Breast epithelium (tissue), 4 donors: Measurements from ENCODE around the gene IRX4. TPM values are rescaled to one million over a fixed set of nuclear protein-coding genes. Genes with fewer than 3 reads are reported as not detected.

Experiments used
- DNase-seq, 2 donors: peaks; one replicate each; pipeline ENCODE4 v3.0.0-alpha.2; 2019; ENCODE audit warnings: low spot score in 2 of 2
- H3K27ac ChIP-seq, 2 donors: fragments of 200-600 bp; sonication (generic) in 1 of 2; one replicate each; pipeline ENCODE4 v1.5.1; 2016 to 2019; ENCODE audit warnings: mild to moderate bottlenecking in 1 of 2
- H3K27me3 ChIP-seq, 2 donors: fragments of 200-600 bp; sonication (generic) in 1 of 2; one replicate each; pipeline versions ENCODE4 v1.5.1 to v1.6.0; 2017 to 2019; ENCODE audit warnings: control low read depth in 1 of 2, mild to moderate bottlenecking in 1 of 2
- H3K36me3 ChIP-seq: fragments of 200-600 bp; one replicate; pipeline ENCODE4 v1.5.1; 2019
- H3K4me1 ChIP-seq, 2 donors: fragments of 200-600 bp; sonication (generic); one replicate each; pipeline ENCODE4 v1.5.1; 2016 to 2019; ENCODE audit warnings: control low read depth in 1 of 2
- H3K4me3 ChIP-seq, 3 donors: fragments of 200-600 bp; sonication (generic); 1 replicate in 2 of 3; 2 replicates in 1 of 3; pipeline ENCODE4 v1.5.1; 2016 to 2019; ENCODE audit warnings: mild to moderate bottlenecking in 3 of 3, moderate library complexity in 2 of 3
- H3K9me3 ChIP-seq, 2 donors: fragments of 200-600 bp; sonication (generic) in 1 of 2; one replicate each; pipeline ENCODE4 v1.5.1; 2016 to 2019; ENCODE audit warnings: control low read depth in 1 of 2
- POLR2A ChIP-seq: fragments of 450-650 bp; IDR thresholded peaks from one replicate; pipeline ENCODE4 v1.6.1; 2016; ENCODE audit warnings: antibody characterized with exemption, mild to moderate bottlenecking, moderate library complexity
- POLR2AphosphoS5 ChIP-seq, 3 donors: sonication (generic); formaldehyde crosslinking; IDR thresholded peaks; one replicate each; pipeline ENCODE4 v1.6.1; 2017; ENCODE audit warnings: antibody characterized with exemption in 3 of 3
- intact Hi-C: fragments of 100-400 bp; cut with DNase I; formaldehyde crosslinking; loops from one replicate; pipeline ENCODE4 v1.15.1; 2023; ENCODE audit warnings: low total_unique reads
- total RNA-seq, 3 donors: library from RNA; depleted of rRNA; stranded (reverse); fragments of >200 nt; gene quantifications; one replicate each; pipeline ENCODE4 v1.1.0, GENCODE V29; 2016
- TF ChIP-seq, protein P1 (sequence below), 3 donors: fragments of 450-650 bp; IDR thresholded peaks; one replicate each; pipeline ENCODE4 v1.5.1; 2016 to 2017; ENCODE audit warnings: antibody characterized with exemption in 3 of 3, mild to moderate bottlenecking in 3 of 3, moderate library complexity in 3 of 3

Gene IRX4
- total RNA-seq, 3 donors from 2014 or later, result 0.64 to 9.5 (median 2.6) TPM

DNA sequence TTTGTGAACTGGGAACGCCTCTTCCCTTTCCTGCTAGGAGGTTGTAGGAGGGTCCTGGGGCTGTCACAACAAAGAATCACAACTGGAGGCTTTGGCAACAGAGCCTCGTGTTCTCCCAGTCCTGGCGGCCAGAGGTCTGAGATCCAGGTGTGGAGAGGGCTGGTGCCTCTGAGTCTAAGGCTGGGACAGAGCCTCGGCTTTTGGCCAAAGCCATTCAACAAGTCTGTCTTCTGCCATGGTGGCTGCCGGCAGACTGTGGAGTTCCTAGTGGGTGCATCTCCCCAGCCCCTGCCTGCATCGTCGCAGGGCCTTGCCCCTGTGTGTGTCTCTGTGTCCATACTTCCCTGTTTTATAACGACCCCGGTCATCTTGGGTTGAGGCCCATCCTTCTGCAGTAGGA, 9.5 kb upstream of the IRX4 start:
- no peaks in the 10 kb centered on the region for H3K4me1 ChIP-seq
- no peaks in the 10 kb centered on the region for H3K36me3 ChIP-seq
- no peak overlapping the region for H3K27ac ChIP-seq
- DNase-seq, result no peak
- H3K9me3 ChIP-seq, result no peaks in the 10 kb centered on the region
- peaks cover 0 to 26% of the 10 kb centered on the region in 2 donors for H3K27me3 ChIP-seq
- no peak overlapping the region for H3K4me3 ChIP-seq
- intact Hi-C loops, result no loop called here
- no peak for TF ChIP-seq POLR2AphosphoS5 (IDR thresholded peaks at IDR 0.05)
- TF ChIP-seq, protein P1, sequence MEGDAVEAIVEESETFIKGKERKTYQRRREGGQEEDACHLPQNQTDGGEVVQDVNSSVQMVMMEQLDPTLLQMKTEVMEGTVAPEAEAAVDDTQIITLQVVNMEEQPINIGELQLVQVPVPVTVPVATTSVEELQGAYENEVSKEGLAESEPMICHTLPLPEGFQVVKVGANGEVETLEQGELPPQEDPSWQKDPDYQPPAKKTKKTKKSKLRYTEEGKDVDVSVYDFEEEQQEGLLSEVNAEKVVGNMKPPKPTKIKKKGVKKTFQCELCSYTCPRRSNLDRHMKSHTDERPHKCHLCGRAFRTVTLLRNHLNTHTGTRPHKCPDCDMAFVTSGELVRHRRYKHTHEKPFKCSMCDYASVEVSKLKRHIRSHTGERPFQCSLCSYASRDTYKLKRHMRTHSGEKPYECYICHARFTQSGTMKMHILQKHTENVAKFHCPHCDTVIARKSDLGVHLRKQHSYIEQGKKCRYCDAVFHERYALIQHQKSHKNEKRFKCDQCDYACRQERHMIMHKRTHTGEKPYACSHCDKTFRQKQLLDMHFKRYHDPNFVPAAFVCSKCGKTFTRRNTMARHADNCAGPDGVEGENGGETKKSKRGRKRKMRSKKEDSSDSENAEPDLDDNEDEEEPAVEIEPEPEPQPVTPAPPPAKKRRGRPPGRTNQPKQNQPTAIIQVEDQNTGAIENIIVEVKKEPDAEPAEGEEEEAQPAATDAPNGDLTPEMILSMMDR (IDR thresholded peaks at IDR 0.05), result no peak
- no peak for TF ChIP-seq POLR2A

DNA sequence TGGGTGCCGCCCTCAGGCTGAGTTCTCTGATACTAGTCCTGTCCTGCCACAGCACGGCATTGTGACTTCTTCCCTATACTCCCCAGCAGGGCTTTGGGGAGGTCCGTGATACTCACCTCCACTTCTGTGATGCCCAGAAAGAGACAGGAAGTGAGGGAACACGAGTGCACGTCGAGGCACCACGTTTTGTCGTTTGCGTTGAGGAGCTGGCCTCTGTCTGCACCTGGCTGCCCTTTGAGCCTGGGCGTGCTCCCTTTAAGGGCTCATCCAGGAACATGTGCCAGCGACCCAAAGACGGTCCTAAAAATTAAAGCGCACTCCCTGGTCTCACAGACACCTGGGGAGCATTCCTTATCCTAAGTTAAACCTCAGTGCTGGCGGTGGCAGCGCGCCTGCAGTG, 8.7 kb upstream of the IRX4 start:
- TF ChIP-seq POLR2A, result no peak
- TF ChIP-seq, protein P1 (IDR thresholded peaks at IDR 0.05), result no peak
- no peak for TF ChIP-seq POLR2AphosphoS5 (IDR thresholded peaks at IDR 0.05)
- Histone ChIP-seq H3K27ac (no peak overlapping the region), H3K9me3 (no peaks in the 10 kb centered on the region), H3K36me3 (no peaks in the 10 kb centered on the region), H3K4me3 (no peak overlapping the region), H3K4me1 (no peaks in the 10 kb centered on the region), H3K27me3 (peaks cover 3 to 33% of the 10 kb centered on the region in 2 donors)
- intact Hi-C loops, result no loop called here
- no peak for DNase-seq

DNA sequence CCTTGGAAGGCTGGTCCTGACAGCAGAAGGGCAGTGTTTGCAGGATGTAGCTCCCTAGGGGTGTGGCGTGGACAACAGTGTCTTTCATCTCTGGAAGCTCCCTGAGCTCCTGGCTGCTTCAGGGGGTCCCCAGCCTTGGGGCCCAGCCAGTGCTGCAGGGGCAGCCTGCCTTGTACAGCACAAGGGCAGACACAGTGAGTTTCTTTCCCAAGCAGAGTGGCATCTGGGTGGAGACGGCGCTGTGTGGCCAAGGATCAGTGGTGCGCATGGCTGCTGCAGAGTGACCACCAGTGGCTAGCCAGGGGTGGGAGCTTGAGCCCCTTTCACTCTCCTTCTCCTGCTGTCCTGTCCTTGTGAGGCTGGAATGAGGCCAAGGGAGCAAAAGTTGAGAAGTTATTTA, 7.6 kb upstream of the IRX4 start:
- H3K4me1 ChIP-seq, result no peaks in the 10 kb centered on the region
- no peak for DNase-seq
- H3K9me3 ChIP-seq, result no peaks in the 10 kb centered on the region
- no peak overlapping the region for H3K4me3 ChIP-seq
- no peak overlapping the region for H3K27ac ChIP-seq
- H3K27me3 ChIP-seq, result peaks cover 3 to 44% of the 10 kb centered on the region in 2 donors
- intact Hi-C loops, result no loop called here
- TF ChIP-seq, protein P1 (IDR thresholded peaks at IDR 0.05), result no peak
- TF ChIP-seq POLR2AphosphoS5 (IDR thresholded peaks at IDR 0.05) (no peak), POLR2A (no peak)
- no peaks in the 10 kb centered on the region for H3K36me3 ChIP-seq

DNA sequence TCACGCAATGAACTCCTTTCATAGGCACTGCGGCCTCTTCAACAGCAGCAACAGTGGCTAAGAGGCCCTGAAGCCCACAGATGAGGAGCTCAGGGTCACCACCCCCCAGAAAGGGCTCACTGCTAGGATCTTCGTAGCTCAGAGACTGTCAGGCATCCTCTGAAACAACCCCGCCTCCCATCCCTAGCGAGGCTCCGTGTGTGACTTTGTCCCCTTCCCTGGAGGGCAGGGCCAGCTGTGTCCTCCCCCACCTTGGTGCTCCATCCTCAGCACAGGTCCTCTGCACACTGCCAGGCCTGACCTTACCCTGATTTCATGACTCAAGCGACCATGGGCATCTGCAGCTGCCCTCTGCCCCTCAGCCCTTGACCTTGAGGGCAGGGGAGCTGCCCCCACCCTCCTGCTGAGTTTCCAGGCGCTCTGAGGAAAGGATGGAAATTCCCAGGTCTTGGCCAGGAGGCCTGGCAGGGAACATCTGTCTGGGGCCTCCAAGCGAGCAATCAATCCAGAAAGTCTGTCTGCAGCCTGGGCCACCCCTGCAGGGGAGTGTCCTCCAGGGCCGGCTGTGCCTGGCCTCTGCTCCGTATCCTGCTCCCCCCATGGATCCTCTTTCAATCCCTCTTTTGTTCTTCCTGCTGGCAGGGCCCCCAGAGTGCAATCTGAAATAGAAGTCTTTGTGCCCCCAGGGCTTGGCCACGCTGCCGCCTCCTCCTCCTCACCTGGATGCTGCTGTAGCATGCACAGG, 6.8 kb upstream of the IRX4 start:
- DNase-seq, result peak in 1 of 2 donors; percentile 85
- intact Hi-C loops, result no loop called here
- TF ChIP-seq POLR2A, result no peak
- no peak for TF ChIP-seq POLR2AphosphoS5 (IDR thresholded peaks at IDR 0.05)
- TF ChIP-seq, protein P1 (IDR thresholded peaks at IDR 0.05), result no peak
- peaks cover 6 to 52% of the 10 kb centered on the region in 2 donors for H3K27me3 ChIP-seq
- H3K27ac ChIP-seq, result peak overlapping the region in 1 of 2 donors; percentile 63
- H3K9me3 ChIP-seq, result no peaks in the 10 kb centered on the region
- H3K36me3 ChIP-seq, result no peaks in the 10 kb centered on the region
- H3K4me3 ChIP-seq, result no peak overlapping the region
- no peaks in the 10 kb centered on the region for H3K4me1 ChIP-seq

DNA sequence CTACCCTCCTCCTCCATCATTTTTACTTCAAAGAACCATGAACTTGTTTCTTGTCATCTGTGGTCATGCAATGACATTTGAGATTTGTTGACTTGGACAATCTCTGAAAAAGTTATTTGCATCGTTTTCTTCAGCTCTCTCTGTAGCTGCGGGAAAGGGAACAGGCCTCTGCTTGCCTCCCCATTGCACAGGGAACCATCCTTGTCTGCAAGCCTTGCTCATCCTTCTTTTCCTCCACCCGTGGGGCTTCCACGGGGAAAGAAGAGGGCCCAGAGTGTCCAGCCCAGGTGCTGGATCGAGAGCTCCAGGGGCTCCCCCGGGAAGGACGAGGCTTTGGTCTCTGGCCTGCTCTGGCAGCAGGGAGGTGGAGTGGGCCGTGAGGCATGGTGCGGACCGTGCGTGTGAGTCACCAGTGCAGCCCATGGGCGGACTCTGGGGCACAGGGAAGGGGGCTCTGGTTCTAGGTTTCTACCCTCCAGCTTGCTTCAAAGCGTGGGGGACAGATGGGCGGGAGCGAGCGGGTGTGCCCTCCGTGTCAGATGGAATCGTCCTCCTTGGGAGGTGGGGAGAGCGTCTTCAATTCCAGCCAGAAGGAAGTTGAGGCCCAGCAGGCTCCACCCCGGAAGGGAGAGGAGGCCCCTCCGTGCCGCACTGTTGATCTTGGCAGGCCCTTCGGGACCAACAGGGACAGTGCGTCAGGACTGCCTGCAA, 6.0 kb upstream of the IRX4 start:
- Histone ChIP-seq H3K27me3 (peaks cover 6 to 60% of the 10 kb centered on the region in 2 donors), H3K27ac (peak overlapping the region in 1 of 2 donors; percentile 87), H3K36me3 (no peaks in the 10 kb centered on the region), H3K9me3 (no peaks in the 10 kb centered on the region), H3K4me3 (no peak overlapping the region), H3K4me1 (no peaks in the 10 kb centered on the region)
- no peak for TF ChIP-seq POLR2AphosphoS5 (IDR thresholded peaks at IDR 0.05)
- no peak for TF ChIP-seq POLR2A
- TF ChIP-seq, protein P1 (IDR thresholded peaks at IDR 0.05), result no peak
- DNase-seq, result no peak
- intact Hi-C loops, result no loop called here
